Activated CD8-positive, alpha-beta T cell treated with anti-CD3 and anti-CD28 coated beads for 36 hours (primary cell): ENCODE measurements around the gene INHBB. TPM values are rescaled to one million over a fixed set of nuclear protein-coding genes. Genes with fewer than 3 reads are reported as not detected.

ENCODE experiments used
- ATAC-seq: fragments of 200-7000 bp; cut with Tn5 transposase; one replicate; pipeline ENCODE4 v1.10.0; 2021; ENCODE audit warnings: mild to moderate bottlenecking, moderate library complexity
- CTCF ChIA-PET: fragments of 350-600 bp; sonication (Branson Sonifier 250); formaldehyde crosslinking; loops from one replicate; lab custom pipeline; 2021; ENCODE audit warnings: antibody characterized with exemption; lab: Charles Lee
- POLR2A ChIA-PET: fragments of 350-600 bp; sonication (Branson Sonifier 250); formaldehyde crosslinking; loops from one replicate; lab custom pipeline; 2021; ENCODE audit warnings: antibody characterized with exemption; lab: Charles Lee
- DNase-seq: peaks from one replicate; pipeline ENCODE4 v3.0.0-alpha.2; 2020
- H3K27ac Mint-ChIP-seq: one replicate; pipeline ENCODE4 v1.8.0; 2021; ENCODE audit warnings: mild to moderate bottlenecking, mixed read lengths
- H3K27me3 Mint-ChIP-seq: one replicate; pipeline ENCODE4 v1.8.0; 2021; ENCODE audit warnings: mixed read lengths
- H3K36me3 Mint-ChIP-seq: one replicate; pipeline ENCODE4 v1.8.0; 2021; ENCODE audit warnings: low read depth, mixed read lengths
- H3K4me1 Mint-ChIP-seq: one replicate; pipeline ENCODE4 v1.8.0; 2021; ENCODE audit warnings: low read depth, mixed read lengths
- H3K4me3 Mint-ChIP-seq: one replicate; pipeline ENCODE4 v1.8.0; 2021; ENCODE audit warnings: mild to moderate bottlenecking, moderate library complexity, mixed read lengths
- H3K9me3 Mint-ChIP-seq: one replicate; pipeline ENCODE4 v1.8.0; 2021; ENCODE audit warnings: mixed read lengths
- intact Hi-C: fragments of 100-400 bp; cut with micrococcal nuclease; formaldehyde crosslinking; loops from one replicate; pipeline ENCODE4 v1.10.0; 2022
- total RNA-seq, 2 experiments: library from RNA; stranded (reverse); gene quantifications; one replicate each; pipeline ENCODE4 v1.2.3, GENCODE V29; 2021
- TF ChIP-seq, protein P1 (sequence below): fragments of 200-600 bp; IDR thresholded peaks from one replicate; pipeline ENCODE4 v1.8.0; 2022; ENCODE audit warnings: antibody characterized with exemption, mild to moderate bottlenecking

Gene INHBB
- total RNA-seq, 2 experiments from 2014 or later: not detected

DNA sequence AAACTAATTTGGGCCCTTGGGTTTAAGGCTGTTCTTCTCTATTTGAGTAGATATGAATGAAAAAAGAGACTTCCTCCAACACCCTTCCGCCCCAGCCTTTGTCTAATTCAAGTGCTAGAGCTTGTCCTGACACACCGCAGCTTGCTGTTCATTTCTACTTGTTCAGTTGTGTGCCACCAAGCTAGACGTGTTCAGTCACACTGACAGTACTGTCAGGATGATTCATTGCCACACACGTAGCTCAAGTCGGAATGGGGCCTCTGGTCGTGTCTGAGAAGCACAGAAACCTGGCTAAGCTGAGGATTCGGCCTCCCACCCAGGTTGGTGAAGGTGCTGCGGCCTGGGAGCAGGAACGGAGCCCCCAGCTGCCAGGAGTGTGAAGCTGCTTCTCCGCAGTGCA lies 45.6 kb upstream of the INHBB start:
- no peak overlapping the region for H3K4me3 Mint-ChIP-seq
- ATAC-seq (no peak), DNase-seq (no peak)
- ChIA-PET CTCF (interaction anchor here (2.0 kb wide), 1 partner anchor 12 kb away, joined by 12 read pairs; no protein-coding TSS in a partner anchor), POLR2A (interaction anchor here (0.7 kb wide), 1 partner anchor 14 kb away, joined by 4 read pairs; no protein-coding TSS in a partner anchor)
- peaks cover 4% of the 10 kb centered on the region for H3K36me3 Mint-ChIP-seq
- H3K4me1 Mint-ChIP-seq: peaks cover 3% of the 10 kb centered on the region
- no peaks in the 10 kb centered on the region for H3K9me3 Mint-ChIP-seq
- no peaks in the 10 kb centered on the region for H3K27me3 Mint-ChIP-seq
- H3K27ac Mint-ChIP-seq: no peak overlapping the region
- intact Hi-C loops: no loop called here
- TF ChIP-seq, protein P1, sequence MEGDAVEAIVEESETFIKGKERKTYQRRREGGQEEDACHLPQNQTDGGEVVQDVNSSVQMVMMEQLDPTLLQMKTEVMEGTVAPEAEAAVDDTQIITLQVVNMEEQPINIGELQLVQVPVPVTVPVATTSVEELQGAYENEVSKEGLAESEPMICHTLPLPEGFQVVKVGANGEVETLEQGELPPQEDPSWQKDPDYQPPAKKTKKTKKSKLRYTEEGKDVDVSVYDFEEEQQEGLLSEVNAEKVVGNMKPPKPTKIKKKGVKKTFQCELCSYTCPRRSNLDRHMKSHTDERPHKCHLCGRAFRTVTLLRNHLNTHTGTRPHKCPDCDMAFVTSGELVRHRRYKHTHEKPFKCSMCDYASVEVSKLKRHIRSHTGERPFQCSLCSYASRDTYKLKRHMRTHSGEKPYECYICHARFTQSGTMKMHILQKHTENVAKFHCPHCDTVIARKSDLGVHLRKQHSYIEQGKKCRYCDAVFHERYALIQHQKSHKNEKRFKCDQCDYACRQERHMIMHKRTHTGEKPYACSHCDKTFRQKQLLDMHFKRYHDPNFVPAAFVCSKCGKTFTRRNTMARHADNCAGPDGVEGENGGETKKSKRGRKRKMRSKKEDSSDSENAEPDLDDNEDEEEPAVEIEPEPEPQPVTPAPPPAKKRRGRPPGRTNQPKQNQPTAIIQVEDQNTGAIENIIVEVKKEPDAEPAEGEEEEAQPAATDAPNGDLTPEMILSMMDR: no peak

DNA sequence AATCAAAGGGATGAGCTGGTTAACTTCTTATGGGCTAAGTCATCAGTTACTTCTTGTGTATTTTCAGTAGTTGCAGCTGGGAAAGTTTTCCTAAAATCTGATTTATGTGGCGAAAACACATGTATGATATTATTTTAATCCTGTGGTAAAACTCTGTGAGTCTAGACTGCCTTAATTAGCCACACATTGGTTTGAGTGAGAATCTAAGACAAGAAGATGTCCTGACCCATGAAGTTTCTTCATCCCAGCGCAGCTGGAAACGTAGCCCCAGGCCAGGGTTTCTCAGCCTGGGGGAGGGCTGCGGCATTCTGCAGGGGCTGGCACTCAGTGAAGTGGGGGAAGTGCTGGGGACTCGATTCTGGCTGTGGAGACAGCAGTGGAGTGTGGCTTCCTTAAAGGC lies 44.7 kb upstream of the INHBB start:
- ATAC-seq (no peak), DNase-seq (no peak)
- POLR2A ChIA-PET: interaction anchor here (0.7 kb wide), 1 partner anchor 10 kb away, joined by 3 read pairs; no protein-coding TSS in a partner anchor
- intact Hi-C loops: no loop called here
- Mint-ChIP-seq H3K9me3 (no peaks in the 10 kb centered on the region), H3K36me3 (no peaks in the 10 kb centered on the region), H3K4me1 (peaks cover 3% of the 10 kb centered on the region), H3K4me3 (no peak overlapping the region), H3K27me3 (no peaks in the 10 kb centered on the region), H3K27ac (no peak overlapping the region)
- TF ChIP-seq, protein P1: no peak
- CTCF ChIA-PET: interaction anchor here (0.8 to 2.0 kb wide), 2 partner anchors 9 to 11 kb away, joined by 3 to 12 read pairs; no protein-coding TSS in a partner anchor

DNA sequence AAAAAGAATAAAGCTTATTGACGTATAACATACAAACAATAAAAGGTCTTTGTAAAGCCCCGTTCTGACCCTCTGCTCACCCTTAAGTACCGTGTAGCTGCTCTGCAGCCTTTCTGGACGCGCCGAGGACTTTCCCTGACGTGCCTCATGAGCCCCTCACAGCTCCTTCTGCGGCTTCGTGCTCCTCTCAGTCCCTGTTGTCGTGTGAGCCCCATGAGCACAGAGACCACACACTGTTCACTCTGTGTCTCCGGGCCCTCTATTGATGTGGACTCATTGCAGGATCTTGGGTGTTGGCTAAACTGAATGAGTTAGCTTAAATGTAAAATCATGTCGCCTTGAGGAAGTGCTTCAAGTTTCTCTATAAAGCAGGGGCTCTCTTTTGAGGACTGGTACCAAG lies 43.6 kb upstream of the INHBB start:
- Mint-ChIP-seq H3K36me3 (no peaks in the 10 kb centered on the region), H3K4me3 (no peak overlapping the region), H3K27me3 (no peaks in the 10 kb centered on the region), H3K27ac (no peak overlapping the region), H3K9me3 (no peaks in the 10 kb centered on the region), H3K4me1 (peaks cover 3% of the 10 kb centered on the region)
- no peak for ATAC-seq
- POLR2A ChIA-PET: no interaction called here
- CTCF ChIA-PET: interaction anchor here (0.7 to 2.8 kb wide), 4 partner anchors 9 to 127 kb away, joined by 3 to 9 read pairs (median 3); no protein-coding TSS in a partner anchor
- TF ChIP-seq, protein P1: no peak
- no peak for DNase-seq
- intact Hi-C loops: no loop called here

DNA sequence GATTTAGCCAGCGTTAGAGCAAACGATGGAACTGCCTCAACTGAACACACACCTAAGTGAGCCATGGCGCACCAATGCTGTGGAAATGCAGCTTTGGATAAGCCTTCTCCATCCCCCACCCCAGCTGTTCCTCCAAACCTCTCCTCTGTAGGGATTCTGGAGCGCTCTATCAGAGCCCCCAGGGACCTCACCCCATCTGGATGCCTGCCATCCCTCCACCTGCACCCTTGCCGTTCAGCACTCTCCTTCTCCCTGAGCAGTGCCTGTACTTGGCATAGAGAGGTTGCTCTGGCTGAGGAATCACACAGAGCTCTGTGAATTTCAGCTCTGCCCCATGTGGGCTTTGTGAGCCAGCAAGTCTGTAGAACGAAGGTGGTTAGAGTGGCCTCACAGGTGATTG lies 42.8 kb upstream of the INHBB start:
- no peak overlapping the region for H3K4me3 Mint-ChIP-seq
- H3K4me1 Mint-ChIP-seq: peaks cover 3% of the 10 kb centered on the region

DNA sequence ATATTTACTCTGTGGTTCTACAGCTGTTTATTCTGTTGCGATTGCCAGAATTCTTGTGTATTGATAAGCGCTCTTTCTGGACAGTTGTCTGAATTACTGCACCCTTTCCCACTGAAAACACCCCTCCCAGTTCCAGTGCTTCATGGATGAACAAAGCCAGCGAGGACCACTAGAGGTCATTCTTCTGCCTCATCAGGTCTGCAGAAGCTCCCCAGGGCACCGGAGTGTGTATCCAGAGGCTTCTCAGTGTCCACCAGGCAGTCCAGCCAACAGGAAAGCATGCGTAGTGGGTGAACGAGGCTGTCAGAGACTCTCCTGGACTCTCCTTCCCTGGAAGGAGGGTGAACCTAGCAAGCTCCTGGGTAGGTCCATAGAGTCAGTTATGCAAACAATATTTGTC lies 40.6 kb upstream of the INHBB start:
- Mint-ChIP-seq H3K36me3 (no peaks in the 10 kb centered on the region), H3K9me3 (no peaks in the 10 kb centered on the region), H3K27me3 (no peaks in the 10 kb centered on the region), H3K27ac (no peak overlapping the region), H3K4me1 (peaks cover 3% of the 10 kb centered on the region), H3K4me3 (no peak overlapping the region)
- intact Hi-C loops: no loop called here
- DNase-seq (no peak), ATAC-seq (no peak)
- CTCF ChIA-PET: interaction anchor here (1.0 kb wide), 1 partner anchor 79 kb away, joined by 3 read pairs; no protein-coding TSS in a partner anchor
- POLR2A ChIA-PET: no interaction called here
- TF ChIP-seq, protein P1: no peak

More for the DNA sequence above, 42.8 kb upstream of the INHBB start:
- CTCF ChIA-PET: interaction anchor here (1.2 to 2.8 kb wide), 4 partner anchors 9 to 193 kb away, joined by 3 to 9 read pairs (median 3); no protein-coding TSS in a partner anchor
- TF ChIP-seq, protein P1: no peak
- Mint-ChIP-seq H3K36me3 (no peaks in the 10 kb centered on the region), H3K27me3 (no peaks in the 10 kb centered on the region), H3K9me3 (no peaks in the 10 kb centered on the region), H3K27ac (no peak overlapping the region)
- ATAC-seq (no peak), DNase-seq (no peak)
- POLR2A ChIA-PET: no interaction called here
- intact Hi-C loops: no loop called here
